ENCODE data around the gene PCTP.

The PCTP gene

GRCh38 chr17:55727920-55728319 is 22.9 kb upstream of the PCTP start:
- DNase-seq (ENCODE audit: low spot score), result no peak

- no peak for DNase-seq (ENCODE audit: low spot score)
Measured at GRCh38 chr17:55728361-55728760, 22.5 kb upstream of the PCTP start.

- DNase-seq (ENCODE audit: low spot score), result no peak
Measured at GRCh38 chr17:55728833-55729232, 22.0 kb upstream of the PCTP start.

GRCh38 chr17:55729484-55729883 is 21.4 kb upstream of the PCTP start:
- DNase-seq (ENCODE audit: low spot score), result no peak

GRCh38 chr17:55730380-55730779 is 20.5 kb upstream of the PCTP start:
- no peak for DNase-seq (ENCODE audit: low spot score)

- DNase-seq (ENCODE audit: low spot score), result no peak
Measured at GRCh38 chr17:55730808-55731207, 20.0 kb upstream of the PCTP start.

GRCh38 chr17:55731586-55732250 is 19.1 kb upstream of the PCTP start:
- no peak for DNase-seq (ENCODE audit: low spot score)

- DNase-seq (ENCODE audit: low spot score), result no peak
Measured at GRCh38 chr17:55734128-55734781, 16.6 kb upstream of the PCTP start.

GRCh38 chr17:55735731-55736405 is 15.0 kb upstream of the PCTP start:
- DNase-seq (ENCODE audit: low spot score), result peak; percentile 52

- no peak for DNase-seq (ENCODE audit: low spot score)
Measured at GRCh38 chr17:55737976-55738501, 12.8 kb upstream of the PCTP start.

GRCh38 chr17:55740511-55741355 is 10.1 kb upstream of the PCTP start:
- no peak for DNase-seq (ENCODE audit: low spot score)

- DNase-seq (ENCODE audit: low spot score), result no peak
Measured at GRCh38 chr17:55741356-55741700, 9.5 kb upstream of the PCTP start.

- DNase-seq (ENCODE audit: low spot score), result no peak
Measured at GRCh38 chr17:55742272-55743102, 8.4 kb upstream of the PCTP start.

GRCh38 chr17:55743103-55743679 is 7.7 kb upstream of the PCTP start:
- DNase-seq (ENCODE audit: low spot score), result no peak

GRCh38 chr17:55745258-55745657 is 5.6 kb upstream of the PCTP start:
- no peak for DNase-seq (ENCODE audit: low spot score)

- DNase-seq (ENCODE audit: low spot score), result no peak
Measured at GRCh38 chr17:55746466-55746865, 4.4 kb upstream of the PCTP start.

- no peak for DNase-seq (ENCODE audit: low spot score)
Measured at GRCh38 chr17:55747209-55747608, 3.6 kb upstream of the PCTP start.

- no peak for DNase-seq (ENCODE audit: low spot score)
Measured at GRCh38 chr17:55748841-55749240, 2.0 kb upstream of the PCTP start.

GRCh38 chr17:55749985-55750384 is 866 bp upstream of the PCTP start:
- no peak for DNase-seq (ENCODE audit: low spot score)

- no peak for DNase-seq (ENCODE audit: low spot score)
Measured at GRCh38 chr17:55751720-55752250, 934 bp downstream of the PCTP start.

- no peak for DNase-seq (ENCODE audit: low spot score)
Measured at GRCh38 chr17:55756689-55757088, 5.8 kb downstream of the PCTP start.
